Thoracic aorta endothelial cell (primary cell): ENCODE measurements around the gene BTLA. TPM values are rescaled to one million over a fixed set of nuclear protein-coding genes. Genes with fewer than 3 reads are reported as not detected.

Experiments
- total RNA-seq: library from RNA; depleted of rRNA; stranded (reverse); fragments of >200 nt; gene quantifications from 2 replicates; pipeline ENCODE4 v1.2.3, GENCODE V29; 2012

The BTLA gene, protein sequence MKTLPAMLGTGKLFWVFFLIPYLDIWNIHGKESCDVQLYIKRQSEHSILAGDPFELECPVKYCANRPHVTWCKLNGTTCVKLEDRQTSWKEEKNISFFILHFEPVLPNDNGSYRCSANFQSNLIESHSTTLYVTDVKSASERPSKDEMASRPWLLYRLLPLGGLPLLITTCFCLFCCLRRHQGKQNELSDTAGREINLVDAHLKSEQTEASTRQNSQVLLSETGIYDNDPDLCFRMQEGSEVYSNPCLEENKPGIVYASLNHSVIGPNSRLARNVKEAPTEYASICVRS
- total RNA-seq, result not detected in 2 replicates

DNA sequence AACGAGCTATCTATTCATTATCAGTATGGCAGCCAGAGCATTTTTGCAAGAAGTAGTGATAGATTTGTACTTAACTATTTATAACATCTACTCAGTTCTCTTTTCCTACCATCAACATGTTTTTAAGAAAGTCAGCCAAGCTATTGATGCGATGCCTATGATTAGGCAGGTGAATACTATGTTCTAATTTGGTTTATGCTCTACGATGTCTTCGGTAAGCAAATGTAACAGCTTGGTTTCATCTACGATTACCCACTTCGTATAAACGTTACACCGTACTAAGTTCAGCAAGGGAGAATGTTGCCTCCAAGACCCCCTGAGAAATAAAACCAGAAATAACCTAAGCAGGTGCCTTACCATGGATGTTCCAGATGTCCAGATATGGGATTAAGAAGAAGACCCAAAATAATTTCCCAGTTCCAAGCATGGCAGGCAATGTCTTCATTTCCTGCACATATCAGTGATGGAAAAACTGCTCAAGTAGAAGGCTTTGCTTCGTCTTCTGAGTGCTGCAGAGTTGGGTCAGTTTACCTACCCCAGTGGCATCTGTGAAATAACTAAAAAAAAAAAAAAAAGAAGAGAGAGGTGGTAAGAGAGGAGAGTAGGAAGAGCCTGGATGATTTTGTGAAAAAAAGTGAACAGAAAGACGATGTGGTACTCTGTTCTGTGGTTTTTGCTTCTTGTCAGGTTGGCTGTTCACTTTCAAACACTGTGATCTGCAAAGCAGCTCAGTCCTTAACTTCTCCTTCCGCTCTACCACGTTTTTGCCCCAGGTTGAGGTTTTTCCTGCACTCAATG lies at the start of gene BTLA:
BTLA (minus strand) TSS at position 559 of the 798 bp plus-strand sequence; CDS start at position 445, 114 bp downstream.

Other genes starting within 250 kb of the BTLA start
- 0.57 TPM in 1 of 2 replicates, not detected in the other for gene SLC9C1, start 205.3 kb downstream of the BTLA start, total RNA-seq
- 2.9 and 4.9 TPM in 2 replicates for gene CD200, start 166.3 kb downstream of the BTLA start, total RNA-seq
- 88.4 and 88.7 TPM in 2 replicates for gene ATG3, start 62.5 kb upstream of the BTLA start, total RNA-seq
- 42.3 and 67.6 TPM in 2 replicates for gene SLC35A5, start 62.6 kb upstream of the BTLA start, total RNA-seq
- gene CCDC80, start 141.7 kb upstream of the BTLA start, total RNA-seq, result 8.0 and 9.2 TPM in 2 replicates